ENCODE results near the gene VPS72. TPM values are rescaled to one million over a fixed set of nuclear protein-coding genes. Genes with fewer than 3 reads are reported as not detected.
"Not testable (repeated sequence)": the region's sequence is repeated elsewhere in the genome, so short reads cannot be mapped to it uniquely, and the experiment has no call there.

Gene VPS72
- total RNA-seq, 1 donor from 2014 or later, result 77.5 TPM

GRCh38 chr1:151193856-151194255 lies 3.9 kb upstream of the VPS72 start:
- no peak for DNase-seq (ENCODE audit: extremely low spot score, unreplicated experiment)
- H3K27ac Mint-ChIP-seq (ENCODE audit: unreplicated experiment), result peak overlapping the region; percentile 29
- H3K4me1 Mint-ChIP-seq (ENCODE audit: unreplicated experiment), result peaks cover 28% of the 10 kb centered on the region
- H3K36me3 Mint-ChIP-seq (ENCODE audit: unreplicated experiment), result no peaks in the 10 kb centered on the region
- H3K27me3 Mint-ChIP-seq (ENCODE audit: unreplicated experiment), result no peaks in the 10 kb centered on the region
- TF ChIP-seq, protein P1, sequence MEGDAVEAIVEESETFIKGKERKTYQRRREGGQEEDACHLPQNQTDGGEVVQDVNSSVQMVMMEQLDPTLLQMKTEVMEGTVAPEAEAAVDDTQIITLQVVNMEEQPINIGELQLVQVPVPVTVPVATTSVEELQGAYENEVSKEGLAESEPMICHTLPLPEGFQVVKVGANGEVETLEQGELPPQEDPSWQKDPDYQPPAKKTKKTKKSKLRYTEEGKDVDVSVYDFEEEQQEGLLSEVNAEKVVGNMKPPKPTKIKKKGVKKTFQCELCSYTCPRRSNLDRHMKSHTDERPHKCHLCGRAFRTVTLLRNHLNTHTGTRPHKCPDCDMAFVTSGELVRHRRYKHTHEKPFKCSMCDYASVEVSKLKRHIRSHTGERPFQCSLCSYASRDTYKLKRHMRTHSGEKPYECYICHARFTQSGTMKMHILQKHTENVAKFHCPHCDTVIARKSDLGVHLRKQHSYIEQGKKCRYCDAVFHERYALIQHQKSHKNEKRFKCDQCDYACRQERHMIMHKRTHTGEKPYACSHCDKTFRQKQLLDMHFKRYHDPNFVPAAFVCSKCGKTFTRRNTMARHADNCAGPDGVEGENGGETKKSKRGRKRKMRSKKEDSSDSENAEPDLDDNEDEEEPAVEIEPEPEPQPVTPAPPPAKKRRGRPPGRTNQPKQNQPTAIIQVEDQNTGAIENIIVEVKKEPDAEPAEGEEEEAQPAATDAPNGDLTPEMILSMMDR (IDR thresholded peaks at IDR 0.05), result no peak
- H3K9me3 Mint-ChIP-seq (ENCODE audit: unreplicated experiment), result no peaks in the 10 kb centered on the region
- H3K4me3 Mint-ChIP-seq (ENCODE audit: unreplicated experiment), result no peak overlapping the region

DNA sequence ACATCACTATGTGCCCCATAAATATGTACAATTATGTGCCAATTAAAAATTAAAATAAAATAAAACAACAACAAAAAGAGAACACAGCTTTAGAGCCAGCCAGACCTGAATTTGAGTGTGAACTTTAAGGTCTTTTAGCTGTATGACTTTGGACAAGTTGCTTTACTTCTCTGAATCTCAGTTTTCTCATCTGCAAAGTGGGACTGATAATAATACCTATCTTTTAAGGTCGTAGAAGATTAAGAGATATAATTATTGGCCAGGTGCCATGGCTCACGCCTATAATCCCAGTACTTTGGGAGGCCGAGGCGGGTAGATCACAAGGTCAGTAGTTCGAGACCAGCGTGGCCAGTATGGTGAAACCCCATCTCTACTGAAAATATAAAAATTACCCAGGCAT lies 3.3 kb upstream of the VPS72 start:
- TF ChIP-seq, protein P1 (IDR thresholded peaks at IDR 0.05), result no peak
- Mint-ChIP-seq H3K27ac (ENCODE audit: unreplicated experiment) (no peak overlapping the region), H3K36me3 (ENCODE audit: unreplicated experiment) (no peaks in the 10 kb centered on the region), H3K4me3 (ENCODE audit: unreplicated experiment) (no peak overlapping the region), H3K4me1 (ENCODE audit: unreplicated experiment) (peaks cover 34% of the 10 kb centered on the region), H3K27me3 (ENCODE audit: unreplicated experiment) (no peaks in the 10 kb centered on the region), H3K9me3 (ENCODE audit: unreplicated experiment) (no peaks in the 10 kb centered on the region)
- no peak for DNase-seq (ENCODE audit: extremely low spot score, unreplicated experiment)

- TF ChIP-seq, protein P1 (IDR thresholded peaks at IDR 0.05), result no peak
- DNase-seq (ENCODE audit: extremely low spot score, unreplicated experiment), result no peak
- no peak overlapping the region for H3K4me3 Mint-ChIP-seq (ENCODE audit: unreplicated experiment)
- H3K27ac Mint-ChIP-seq (ENCODE audit: unreplicated experiment), result no peak overlapping the region
- H3K9me3 Mint-ChIP-seq (ENCODE audit: unreplicated experiment), result no peaks in the 10 kb centered on the region
- no peaks in the 10 kb centered on the region for H3K27me3 Mint-ChIP-seq (ENCODE audit: unreplicated experiment)
- no peaks in the 10 kb centered on the region for H3K36me3 Mint-ChIP-seq (ENCODE audit: unreplicated experiment)
- H3K4me1 Mint-ChIP-seq (ENCODE audit: unreplicated experiment), result peaks cover 29% of the 10 kb centered on the region
Observed at GRCh38 chr1:151192047-151192446, 2.0 kb upstream of the VPS72 start.

GRCh38 chr1:151188667-151189066 lies 1.3 kb downstream of the VPS72 start:
- DNase-seq (ENCODE audit: extremely low spot score, unreplicated experiment); H3K27me3 Mint-ChIP-seq (ENCODE audit: unreplicated experiment); H3K9me3 Mint-ChIP-seq (ENCODE audit: unreplicated experiment): not testable (repeated sequence)
- Mint-ChIP-seq H3K4me1 (ENCODE audit: unreplicated experiment) (peaks cover 18% of the 10 kb centered on the region), H3K27ac (ENCODE audit: unreplicated experiment) (peak overlapping the region; percentile 98), H3K4me3 (ENCODE audit: unreplicated experiment) (peak overlapping the region; percentile 96), H3K36me3 (ENCODE audit: unreplicated experiment) (peaks cover 17% of the 10 kb centered on the region)

DNA sequence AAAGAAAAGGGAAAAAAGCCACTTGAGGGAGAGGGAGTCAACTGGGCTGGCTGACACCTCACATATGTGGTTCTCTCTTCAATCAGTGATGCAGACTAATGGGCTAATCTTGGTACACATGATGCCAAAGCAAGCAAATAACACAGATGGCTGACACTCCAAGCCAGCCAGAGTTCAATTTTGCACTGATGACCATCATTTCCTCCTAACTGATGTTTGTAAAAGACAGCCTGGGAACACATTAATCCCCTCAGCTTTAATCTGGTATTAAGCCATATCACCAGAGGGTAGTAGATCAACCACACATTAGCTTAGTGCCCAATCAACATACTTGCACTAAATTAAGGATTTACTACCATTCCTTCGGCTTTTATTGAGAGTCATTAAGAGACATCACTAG lies 2.8 kb downstream of the VPS72 start:
- Mint-ChIP-seq H3K9me3 (ENCODE audit: unreplicated experiment) (no peaks in the 10 kb centered on the region), H3K27ac (ENCODE audit: unreplicated experiment) (no peak overlapping the region), H3K4me3 (ENCODE audit: unreplicated experiment) (no peak overlapping the region), H3K36me3 (ENCODE audit: unreplicated experiment) (peaks cover 27% of the 10 kb centered on the region), H3K4me1 (ENCODE audit: unreplicated experiment) (peaks cover 18% of the 10 kb centered on the region), H3K27me3 (ENCODE audit: unreplicated experiment) (no peaks in the 10 kb centered on the region)
- DNase-seq (ENCODE audit: extremely low spot score, unreplicated experiment), result no peak
- TF ChIP-seq, protein P1 (IDR thresholded peaks at IDR 0.05), result no peak

GRCh38 chr1:151184211-151184610 lies 5.8 kb downstream of the VPS72 start:
- DNase-seq (ENCODE audit: extremely low spot score, unreplicated experiment), result no peak
- Mint-ChIP-seq H3K4me3 (ENCODE audit: unreplicated experiment) (no peak overlapping the region), H3K36me3 (ENCODE audit: unreplicated experiment) (peaks cover 45% of the 10 kb centered on the region), H3K27ac (ENCODE audit: unreplicated experiment) (no peak overlapping the region), H3K9me3 (ENCODE audit: unreplicated experiment) (no peaks in the 10 kb centered on the region), H3K4me1 (ENCODE audit: unreplicated experiment) (peaks cover 13% of the 10 kb centered on the region), H3K27me3 (ENCODE audit: unreplicated experiment) (no peaks in the 10 kb centered on the region)
- TF ChIP-seq, protein P1 (IDR thresholded peaks at IDR 0.05), result no peak
